Liver (tissue), 9 donors: ENCODE data around the gene DRAM2. TPM values are rescaled to one million over a fixed set of nuclear protein-coding genes. Genes with fewer than 3 reads are reported as not detected.

ENCODE experiments used
- DNase-seq: peaks from one replicate; pipeline ENCODE4 v3.0.0-alpha.2; 2017; ENCODE audit warnings: low spot score
- H3K27ac ChIP-seq, 2 donors: one replicate each; pipeline ENCODE4 v1.7.0; 2013; ENCODE audit warnings: inconsistent platforms in 2 of 2, low read length in 2 of 2, control low read depth in 1 of 2, low read depth in 1 of 2, mild to moderate bottlenecking in 1 of 2
- H3K27me3 ChIP-seq, 4 donors: one replicate each; pipeline versions ENCODE4 v1.6.1 to v1.7.0; 2013; ENCODE audit warnings: low read length in 3 of 4, inconsistent platforms in 1 of 4, mild to moderate bottlenecking in 1 of 4, moderate library complexity in 1 of 4; ENCODE audit not compliant: control insufficient read depth in 4 of 4, insufficient read depth in 4 of 4
- H3K36me3 ChIP-seq, 4 donors: one replicate each; pipeline versions ENCODE4 v1.6.1 to v1.7.0; 2013; ENCODE audit warnings: low read length in 3 of 4, mild to moderate bottlenecking in 3 of 4, low read depth in 1 of 4, moderate library complexity in 1 of 4; ENCODE audit not compliant: control insufficient read depth in 4 of 4, insufficient read depth in 3 of 4
- H3K4me1 ChIP-seq, 4 donors: one replicate each; pipeline versions ENCODE4 v1.6.1 to v1.7.0; 2013; ENCODE audit warnings: low read length in 3 of 4, mild to moderate bottlenecking in 3 of 4, moderate library complexity in 1 of 4; ENCODE audit not compliant: control insufficient read depth in 4 of 4, insufficient read depth in 4 of 4
- H3K4me3 ChIP-seq, 3 donors: one replicate each; pipeline versions ENCODE4 v1.6.1 to v1.7.0; 2013; ENCODE audit warnings: low read length in 3 of 3, control low read depth in 1 of 3, low read depth in 1 of 3, mild to moderate bottlenecking in 1 of 3
- H3K9ac ChIP-seq, 2 donors: one replicate each; pipeline ENCODE4 v1.7.0; 2013; ENCODE audit warnings: low read length in 2 of 2, mild to moderate bottlenecking in 2 of 2, moderate library complexity in 2 of 2, control low read depth in 1 of 2, low read depth in 1 of 2
- H3K9me3 ChIP-seq, 4 donors: one replicate each; pipeline versions ENCODE4 v1.6.1 to v1.7.0; 2013; ENCODE audit warnings: low read length in 3 of 4; ENCODE audit not compliant: control insufficient read depth in 4 of 4
- EGR1 ChIP-seq, 2 donors: IDR thresholded peaks; 2 replicates each; pipeline ENCODE4 v1.6.1; 2016 to 2018; ENCODE audit warnings: antibody characterized with exemption in 2 of 2, low read depth in 2 of 2
- FOXA1 ChIP-seq: IDR thresholded peaks from 2 replicates; pipeline ENCODE4 v1.6.1; 2016; ENCODE audit warnings: antibody characterized with exemption
- FOXA2 ChIP-seq: IDR thresholded peaks from 2 replicates; pipeline ENCODE4 v1.6.1; 2016; ENCODE audit warnings: antibody characterized with exemption
- GABPA ChIP-seq, 2 donors: IDR thresholded peaks in 1 of 2; conservative IDR thresholded peaks in 1 of 2; 2 replicates each; pipeline ENCODE4 v1.6.1; 2016; ENCODE audit warnings: antibody characterized with exemption in 2 of 2, mild to moderate bottlenecking in 1 of 2, moderate library complexity in 1 of 2
- HNF4A ChIP-seq, 2 donors: conservative IDR thresholded peaks; 2 replicates each; pipeline ENCODE4 v1.6.1; 2016; ENCODE audit warnings: antibody characterized with exemption in 2 of 2, mild to moderate bottlenecking in 2 of 2
- HNF4G ChIP-seq: IDR thresholded peaks from 2 replicates; pipeline ENCODE4 v1.6.1; 2016; ENCODE audit warnings: antibody characterized with exemption
- NR2F2 ChIP-seq: IDR thresholded peaks from 2 replicates; pipeline ENCODE4 v1.6.1; 2016; ENCODE audit warnings: antibody characterized with exemption
- RAD21 ChIP-seq, 2 donors: IDR thresholded peaks; 2 replicates each; pipeline ENCODE4 v1.6.1; 2016; ENCODE audit warnings: antibody characterized with exemption in 2 of 2, mild to moderate bottlenecking in 2 of 2
- RXRA ChIP-seq, 2 donors: IDR thresholded peaks; 2 replicates each; pipeline ENCODE4 v1.6.1; 2017 to 2018; ENCODE audit warnings: antibody characterized with exemption in 2 of 2, mild to moderate bottlenecking in 1 of 2
- SP1 ChIP-seq: IDR thresholded peaks from 2 replicates; pipeline ENCODE4 v1.6.1; 2018; ENCODE audit warnings: antibody characterized with exemption, mild to moderate bottlenecking
- TAF1 ChIP-seq: conservative IDR thresholded peaks from 2 replicates; pipeline ENCODE4 v1.6.1; 2016; ENCODE audit warnings: antibody characterized with exemption, mild to moderate bottlenecking
- WGBS: extraction: QIAGEN DNeasy Blood & Tissue Kit; methylation state at CpG from one replicate; pipeline ENCODE4 v1.1.7; 2013; 5-methylcytosine and 5-hydroxymethylcytosine counted together
- polyA plus RNA-seq, 2 donors: library from polyadenylated mRNA; stranded (reverse) in 1 of 2; unstranded in 1 of 2; fragments of 200-250 nt in 1 of 2; fragments of >200 nt in 1 of 2; fragmentation: Nextera tagmentation in 1 of 2; extraction: Ambion mirVana in 1 of 2; gene quantifications; one replicate each; pipeline versions ENCODE4 v1.2.1 to v1.2.3, GENCODE V29; 2013 to 2015
- total RNA-seq, 2 donors: library from RNA; depleted of rRNA; stranded (reverse); fragments of >200 nt; gene quantifications; one replicate each; pipeline ENCODE4 v1.2.3, GENCODE V29; 2014
- TF ChIP-seq, protein P1 (sequence below): IDR thresholded peaks from 2 replicates; pipeline ENCODE4 v1.6.1; 2016; ENCODE audit warnings: antibody characterized with exemption
- TF ChIP-seq, protein P2 (sequence below): IDR thresholded peaks from 2 replicates; pipeline ENCODE4 v1.6.1; 2016; ENCODE audit warnings: antibody characterized with exemption
- TF ChIP-seq, protein P3 (sequence below): fragments of 150-350 bp; IDR thresholded peaks from 2 replicates; pipeline ENCODE4 v1.5.1; 2017; ENCODE audit warnings: improper control_type of control experiment, low read depth, low read length; ENCODE audit not compliant: missing input control
- TF ChIP-seq, protein P4 (sequence below): IDR thresholded peaks from 2 replicates; pipeline ENCODE4 v1.6.1; 2016; ENCODE audit warnings: antibody characterized with exemption
- TF ChIP-seq, protein P5 (sequence below): IDR thresholded peaks from 2 replicates; pipeline ENCODE4 v1.6.1; 2016; ENCODE audit warnings: antibody characterized with exemption, mild to moderate bottlenecking
- donor health status: healthy.
- donor health status: healthy.
- donor health status: healthy.
- donor health status: healthy.
- donor health status: healthy.

The DRAM2 gene
- total and polyA plus RNA-seq, 4 donors: 15.7 to 33.9 (median 19.8) TPM

DNA sequence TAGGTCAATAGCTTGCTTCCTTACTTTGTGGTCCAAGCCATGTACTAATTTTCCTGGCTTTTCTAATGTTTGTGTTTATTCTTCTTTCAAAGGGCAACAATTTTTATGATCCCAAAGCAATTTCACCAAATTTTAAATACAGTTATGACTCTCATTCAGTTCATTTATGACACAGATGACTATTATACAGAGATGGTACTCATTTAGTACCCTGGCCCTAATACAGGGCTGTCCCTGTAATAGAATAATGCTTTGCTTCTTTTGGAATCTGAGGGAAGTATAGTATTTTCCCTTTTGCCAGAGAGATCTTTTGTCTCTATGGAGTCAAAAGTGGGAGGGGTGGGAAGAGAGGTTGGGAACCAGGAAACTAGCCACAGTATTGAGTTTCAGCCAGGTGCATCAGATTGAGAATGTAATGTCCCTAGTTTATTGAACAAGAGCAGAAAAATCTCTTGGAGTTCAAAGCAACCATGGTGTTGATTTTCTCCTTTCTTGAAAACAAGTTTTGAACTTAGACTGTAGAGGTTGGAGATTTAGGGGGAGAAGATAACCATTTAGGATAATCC is 40.2 kb upstream of the DRAM2 start:
- Histone ChIP-seq H3K4me3 (no peak overlapping the region), H3K36me3 (peaks cover 1 to 31% (median 29%) of the 10 kb centered on the region in 4 donors), H3K4me1 (peaks cover 0 to 2% (median 0%) of the 10 kb centered on the region in 4 donors), H3K9me3 (no peaks in the 10 kb centered on the region), H3K27me3 (no peaks in the 10 kb centered on the region), H3K9ac (no peak overlapping the region), H3K27ac (no peak overlapping the region)
- DNase-seq: no peak
- no peak for TF ChIP-seq FOXA2
- no peak for TF ChIP-seq RAD21 (IDR thresholded peaks at IDR 0.05)
- TF ChIP-seq HNF4A (conservative IDR thresholded peaks at IDR 0.05): no peak
- no peak for TF ChIP-seq TAF1
- TF ChIP-seq FOXA1: no peak
- TF ChIP-seq EGR1 (IDR thresholded peaks at IDR 0.05; ENCODE audit: low read depth in 2 of 2): no peak
- TF ChIP-seq RXRA (IDR thresholded peaks at IDR 0.05): no peak
- TF ChIP-seq, protein P1, sequence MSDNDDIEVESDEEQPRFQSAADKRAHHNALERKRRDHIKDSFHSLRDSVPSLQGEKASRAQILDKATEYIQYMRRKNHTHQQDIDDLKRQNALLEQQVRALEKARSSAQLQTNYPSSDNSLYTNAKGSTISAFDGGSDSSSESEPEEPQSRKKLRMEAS: no peak
- TF ChIP-seq, protein P2, sequence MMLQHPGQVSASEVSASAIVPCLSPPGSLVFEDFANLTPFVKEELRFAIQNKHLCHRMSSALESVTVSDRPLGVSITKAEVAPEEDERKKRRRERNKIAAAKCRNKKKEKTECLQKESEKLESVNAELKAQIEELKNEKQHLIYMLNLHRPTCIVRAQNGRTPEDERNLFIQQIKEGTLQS: no peak
- TF ChIP-seq SP1: no peak

DNA sequence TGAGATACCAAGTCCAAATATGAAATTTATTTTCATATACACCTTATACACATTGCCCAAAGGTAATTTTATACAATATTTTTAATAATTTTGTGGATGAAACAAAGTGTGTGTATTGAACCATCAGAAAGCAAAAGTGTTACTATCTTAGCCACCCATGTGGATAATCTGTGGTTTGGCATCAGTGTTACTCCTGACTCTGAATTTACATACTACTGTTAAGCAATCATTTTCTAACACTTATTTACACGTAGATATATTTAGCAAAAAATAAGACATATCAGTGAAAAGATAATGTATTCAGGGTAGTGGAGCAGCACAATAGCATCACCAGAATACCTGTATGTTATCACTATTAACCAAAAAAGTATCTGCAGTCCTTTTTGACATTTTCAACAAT is 36.8 kb upstream of the DRAM2 start:
- H3K27me3 ChIP-seq: no peaks in the 10 kb centered on the region
- TF ChIP-seq TAF1 (no peak), SP1 (no peak), EGR1 (IDR thresholded peaks at IDR 0.05; ENCODE audit: low read depth in 2 of 2) (no peak), GABPA (IDR thresholded peaks at IDR 0.05 in 1 of 2, conservative IDR thresholded peaks at IDR 0.05 in 1 of 2) (no peak), NR2F2 (no peak), FOXA2 (no peak), RXRA (IDR thresholded peaks at IDR 0.05) (no peak), HNF4G (no peak), FOXA1 (no peak)
- TF ChIP-seq, protein P2: no peak
- TF ChIP-seq, protein P3, sequence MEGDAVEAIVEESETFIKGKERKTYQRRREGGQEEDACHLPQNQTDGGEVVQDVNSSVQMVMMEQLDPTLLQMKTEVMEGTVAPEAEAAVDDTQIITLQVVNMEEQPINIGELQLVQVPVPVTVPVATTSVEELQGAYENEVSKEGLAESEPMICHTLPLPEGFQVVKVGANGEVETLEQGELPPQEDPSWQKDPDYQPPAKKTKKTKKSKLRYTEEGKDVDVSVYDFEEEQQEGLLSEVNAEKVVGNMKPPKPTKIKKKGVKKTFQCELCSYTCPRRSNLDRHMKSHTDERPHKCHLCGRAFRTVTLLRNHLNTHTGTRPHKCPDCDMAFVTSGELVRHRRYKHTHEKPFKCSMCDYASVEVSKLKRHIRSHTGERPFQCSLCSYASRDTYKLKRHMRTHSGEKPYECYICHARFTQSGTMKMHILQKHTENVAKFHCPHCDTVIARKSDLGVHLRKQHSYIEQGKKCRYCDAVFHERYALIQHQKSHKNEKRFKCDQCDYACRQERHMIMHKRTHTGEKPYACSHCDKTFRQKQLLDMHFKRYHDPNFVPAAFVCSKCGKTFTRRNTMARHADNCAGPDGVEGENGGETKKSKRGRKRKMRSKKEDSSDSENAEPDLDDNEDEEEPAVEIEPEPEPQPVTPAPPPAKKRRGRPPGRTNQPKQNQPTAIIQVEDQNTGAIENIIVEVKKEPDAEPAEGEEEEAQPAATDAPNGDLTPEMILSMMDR: no peak
- TF ChIP-seq, protein P1: no peak
- TF ChIP-seq, protein P4, sequence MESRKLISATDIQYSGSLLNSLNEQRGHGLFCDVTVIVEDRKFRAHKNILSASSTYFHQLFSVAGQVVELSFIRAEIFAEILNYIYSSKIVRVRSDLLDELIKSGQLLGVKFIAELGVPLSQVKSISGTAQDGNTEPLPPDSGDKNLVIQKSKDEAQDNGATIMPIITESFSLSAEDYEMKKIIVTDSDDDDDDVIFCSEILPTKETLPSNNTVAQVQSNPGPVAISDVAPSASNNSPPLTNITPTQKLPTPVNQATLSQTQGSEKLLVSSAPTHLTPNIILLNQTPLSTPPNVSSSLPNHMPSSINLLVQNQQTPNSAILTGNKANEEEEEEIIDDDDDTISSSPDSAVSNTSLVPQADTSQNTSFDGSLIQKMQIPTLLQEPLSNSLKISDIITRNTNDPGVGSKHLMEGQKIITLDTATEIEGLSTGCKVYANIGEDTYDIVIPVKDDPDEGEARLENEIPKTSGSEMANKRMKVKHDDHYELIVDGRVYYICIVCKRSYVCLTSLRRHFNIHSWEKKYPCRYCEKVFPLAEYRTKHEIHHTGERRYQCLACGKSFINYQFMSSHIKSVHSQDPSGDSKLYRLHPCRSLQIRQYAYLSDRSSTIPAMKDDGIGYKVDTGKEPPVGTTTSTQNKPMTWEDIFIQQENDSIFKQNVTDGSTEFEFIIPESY: no peak
- TF ChIP-seq, protein P5, sequence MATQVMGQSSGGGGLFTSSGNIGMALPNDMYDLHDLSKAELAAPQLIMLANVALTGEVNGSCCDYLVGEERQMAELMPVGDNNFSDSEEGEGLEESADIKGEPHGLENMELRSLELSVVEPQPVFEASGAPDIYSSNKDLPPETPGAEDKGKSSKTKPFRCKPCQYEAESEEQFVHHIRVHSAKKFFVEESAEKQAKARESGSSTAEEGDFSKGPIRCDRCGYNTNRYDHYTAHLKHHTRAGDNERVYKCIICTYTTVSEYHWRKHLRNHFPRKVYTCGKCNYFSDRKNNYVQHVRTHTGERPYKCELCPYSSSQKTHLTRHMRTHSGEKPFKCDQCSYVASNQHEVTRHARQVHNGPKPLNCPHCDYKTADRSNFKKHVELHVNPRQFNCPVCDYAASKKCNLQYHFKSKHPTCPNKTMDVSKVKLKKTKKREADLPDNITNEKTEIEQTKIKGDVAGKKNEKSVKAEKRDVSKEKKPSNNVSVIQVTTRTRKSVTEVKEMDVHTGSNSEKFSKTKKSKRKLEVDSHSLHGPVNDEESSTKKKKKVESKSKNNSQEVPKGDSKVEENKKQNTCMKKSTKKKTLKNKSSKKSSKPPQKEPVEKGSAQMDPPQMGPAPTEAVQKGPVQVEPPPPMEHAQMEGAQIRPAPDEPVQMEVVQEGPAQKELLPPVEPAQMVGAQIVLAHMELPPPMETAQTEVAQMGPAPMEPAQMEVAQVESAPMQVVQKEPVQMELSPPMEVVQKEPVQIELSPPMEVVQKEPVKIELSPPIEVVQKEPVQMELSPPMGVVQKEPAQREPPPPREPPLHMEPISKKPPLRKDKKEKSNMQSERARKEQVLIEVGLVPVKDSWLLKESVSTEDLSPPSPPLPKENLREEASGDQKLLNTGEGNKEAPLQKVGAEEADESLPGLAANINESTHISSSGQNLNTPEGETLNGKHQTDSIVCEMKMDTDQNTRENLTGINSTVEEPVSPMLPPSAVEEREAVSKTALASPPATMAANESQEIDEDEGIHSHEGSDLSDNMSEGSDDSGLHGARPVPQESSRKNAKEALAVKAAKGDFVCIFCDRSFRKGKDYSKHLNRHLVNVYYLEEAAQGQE: no peak
- no peaks in the 10 kb centered on the region for H3K9me3 ChIP-seq
- peaks cover 3 to 26% (median 15%) of the 10 kb centered on the region in 4 donors for H3K36me3 ChIP-seq
- H3K9ac ChIP-seq: no peak overlapping the region
- no peak overlapping the region for H3K27ac ChIP-seq
- DNase-seq: no peak
- no peak overlapping the region for H3K4me3 ChIP-seq
- WGBS: 62% methylated on average over 1 of the region's 1 CpG
- H3K4me1 ChIP-seq: peaks cover 0 to 4% (median 0%) of the 10 kb centered on the region in 4 donors
